CD4-positive, alpha-beta memory T cell (primary cell): ENCODE measurements around the gene C4BPB. TPM values are rescaled to one million over a fixed set of nuclear protein-coding genes. Genes with fewer than 3 reads are reported as not detected.
A peak's percentile ranks its signal among the peaks of the same experiment; 100 is the strongest.

Experiments
- CTCF ChIA-PET: fragments of 350-600 bp; sonication (Branson Sonifier 250); formaldehyde crosslinking; loops from one replicate; lab custom pipeline; 2021; ENCODE audit warnings: inconsistent platforms; ENCODE audit not compliant: partially characterized antibody; lab: Charles Lee
- POLR2A ChIA-PET: fragments of 350-600 bp; sonication (Branson Sonifier 250); formaldehyde crosslinking; loops from one replicate; lab custom pipeline; 2021; ENCODE audit not compliant: partially characterized antibody; lab: Charles Lee
- DNase-seq, 5 donors: peaks; one replicate each; pipeline versions ENCODE4 v3.0.0 to v3.0.0-alpha.2; 2020 to 2022; ENCODE audit warnings: mixed read lengths in 1 of 5
- H3K27ac ChIP-seq: one replicate; pipeline ENCODE4 v1.7.0; 2013; ENCODE audit warnings: low read depth, low read length
- H3K27me3 ChIP-seq: 2 replicates; pipeline ENCODE4 v1.7.0; 2013; ENCODE audit warnings: mild to moderate bottlenecking, low read length, moderate library complexity; ENCODE audit not compliant: insufficient read depth
- H3K36me3 ChIP-seq: 2 replicates; pipeline ENCODE4 v1.7.0; 2013; ENCODE audit warnings: mild to moderate bottlenecking, low read length, moderate library complexity; ENCODE audit not compliant: insufficient read depth
- H3K4me1 ChIP-seq: 2 replicates; pipeline ENCODE4 v1.7.0; 2013; ENCODE audit warnings: mild to moderate bottlenecking, low read length, moderate library complexity; ENCODE audit not compliant: insufficient read depth
- H3K4me3 ChIP-seq, 2 donors: one replicate each; pipeline ENCODE4 v1.7.0; 2013; ENCODE audit warnings: low read length in 2 of 2, mild to moderate bottlenecking in 1 of 2
- H3K9me3 ChIP-seq, 2 donors: one replicate each; pipeline ENCODE4 v1.7.0; 2013; ENCODE audit warnings: low read length in 2 of 2, control low read depth in 1 of 2; ENCODE audit not compliant: control insufficient read depth in 1 of 2
- H3K27ac Mint-ChIP-seq, 7 donors: one replicate each; pipeline ENCODE4 v1.8.0; 2020 to 2021; ENCODE audit warnings: mixed read lengths in 7 of 7, mild to moderate bottlenecking in 6 of 7, inconsistent platforms in 3 of 7, moderate library complexity in 3 of 7
- H3K27me3 Mint-ChIP-seq, 2 donors: one replicate each; pipeline ENCODE4 v1.8.0; 2020 to 2021; ENCODE audit warnings: mixed read lengths in 2 of 2
- H3K36me3 Mint-ChIP-seq, 2 donors: one replicate each; pipeline ENCODE4 v1.8.0; 2020 to 2021; ENCODE audit warnings: mixed read lengths in 2 of 2, inconsistent platforms in 1 of 2, mild to moderate bottlenecking in 1 of 2
- H3K4me1 Mint-ChIP-seq, 4 donors: one replicate each; pipeline ENCODE4 v1.8.0; 2020 to 2021; ENCODE audit warnings: mixed read lengths in 4 of 4, mild to moderate bottlenecking in 1 of 4
- H3K4me3 Mint-ChIP-seq, 8 donors: one replicate each; pipeline ENCODE4 v1.8.0; 2020 to 2021; ENCODE audit warnings: mixed read lengths in 8 of 8, mild to moderate bottlenecking in 7 of 8, moderate library complexity in 6 of 8, inconsistent platforms in 3 of 8
- H3K9me3 Mint-ChIP-seq, 8 donors: one replicate each; pipeline ENCODE4 v1.8.0; 2020 to 2021; ENCODE audit warnings: mixed read lengths in 8 of 8, mild to moderate bottlenecking in 5 of 8, inconsistent platforms in 3 of 8, moderate library complexity in 1 of 8
- intact Hi-C: fragments of 100-400 bp; cut with micrococcal nuclease; formaldehyde crosslinking; loops from one replicate; pipeline ENCODE4 v1.15.1; 2023
- polyA plus RNA-seq, 2 donors: library from polyadenylated mRNA; unstranded; fragments of 300-500 nt; fragmentation: Illumina TruSeq; gene quantifications; one replicate each; pipeline ENCODE4 v1.2.3, GENCODE V29; 2021
- total RNA-seq, 2 experiments: library from RNA; stranded (reverse); gene quantifications; one replicate each; pipeline ENCODE4 v1.2.3, GENCODE V29; 2021

Gene C4BPB
- total and polyA plus RNA-seq, 4 experiments from 2014 or later: 0.35 to 0.90 TPM; not detected in 2

DNA sequence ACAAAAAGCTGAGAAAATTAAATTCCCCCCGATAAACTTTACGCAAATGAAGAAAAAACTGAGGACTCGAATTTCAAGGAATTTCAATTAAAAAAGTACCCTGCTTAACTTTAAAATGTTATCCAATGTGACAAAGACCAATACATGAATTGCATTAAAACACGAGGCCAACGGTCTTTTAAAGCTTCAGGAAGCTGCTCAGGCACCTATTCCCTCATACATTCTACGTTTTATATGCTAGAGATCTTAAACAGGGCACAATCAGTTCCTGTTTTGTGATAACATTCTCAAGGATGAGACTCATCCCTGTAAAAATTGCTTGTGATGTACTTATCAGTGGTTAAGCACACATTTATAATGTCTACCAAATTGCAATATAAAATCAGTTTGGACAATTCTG is 40.6 kb upstream of the C4BPB start:
- Histone ChIP-seq H3K4me3 (no peak overlapping the region), H3K4me1 (peaks cover 63% of the 10 kb centered on the region), H3K9me3 (no peaks in the 10 kb centered on the region), H3K36me3 (peaks cover 14% of the 10 kb centered on the region), H3K27me3 (no peaks in the 10 kb centered on the region), H3K27ac (no peak overlapping the region)
- peaks cover 26 to 81% (median 55%) of the 10 kb centered on the region in 4 donors for H3K4me1 Mint-ChIP-seq
- H3K27ac Mint-ChIP-seq: no peak overlapping the region
- ChIA-PET POLR2A (no interaction called here), CTCF (interaction anchor here (0.9 to 4.8 kb wide), 3 partner anchors 27 to 36 kb away, joined by 3 to 62 read pairs (median 3); no protein-coding TSS in a partner anchor)
- H3K27me3 Mint-ChIP-seq: peaks cover 0 to under 1% of the 10 kb centered on the region in 2 donors
- peaks cover 22 to 58% of the 10 kb centered on the region in 2 donors for H3K36me3 Mint-ChIP-seq
- no peak for DNase-seq
- peak overlapping the region in 1 of 8 donors; percentile 36 for H3K4me3 Mint-ChIP-seq
- H3K9me3 Mint-ChIP-seq: peaks cover 0 to 3% (median 0%) of the 10 kb centered on the region in 8 donors
- intact Hi-C loops: no loop called here

GRCh38 chr1:207049054-207049453 is 39.6 kb upstream of the C4BPB start:
- H3K9me3 ChIP-seq: no peaks in the 10 kb centered on the region
- H3K27ac ChIP-seq: no peak overlapping the region
- intact Hi-C loops: no loop called here
- Mint-ChIP-seq H3K4me3 (peak overlapping the region in 3 of 8 donors; percentile 5 to 94 (median 60)), H3K36me3 (peaks cover 19 to 58% of the 10 kb centered on the region in 2 donors), H3K27me3 (peaks cover 0 to 2% of the 10 kb centered on the region in 2 donors), H3K4me1 (peaks cover 32 to 83% (median 62%) of the 10 kb centered on the region in 4 donors), H3K27ac (peak overlapping the region in 1 of 7 donors; percentile 89), H3K9me3 (peaks cover 0 to 3% (median 0%) of the 10 kb centered on the region in 8 donors)
- peaks cover 14% of the 10 kb centered on the region for H3K36me3 ChIP-seq
- DNase-seq: no peak
- ChIA-PET POLR2A (interaction anchor here (1.0 kb wide), 1 partner anchor 273 kb away, joined by 3 read pairs; no protein-coding TSS in a partner anchor), CTCF (interaction anchor here (1.3 to 4.8 kb wide), 3 partner anchors 18 to 31 kb away, joined by 3 to 62 read pairs (median 3); no protein-coding TSS in a partner anchor)
- no peaks in the 10 kb centered on the region for H3K27me3 ChIP-seq
- no peak overlapping the region for H3K4me3 ChIP-seq
- H3K4me1 ChIP-seq: peaks cover 69% of the 10 kb centered on the region

GRCh38 chr1:207049514-207049913 is 39.1 kb upstream of the C4BPB start:
- peaks cover 32 to 83% (median 63%) of the 10 kb centered on the region in 4 donors for H3K4me1 Mint-ChIP-seq
- H3K36me3 Mint-ChIP-seq: peaks cover 18 to 55% of the 10 kb centered on the region in 2 donors
- Histone ChIP-seq H3K27me3 (no peaks in the 10 kb centered on the region), H3K4me3 (no peak overlapping the region), H3K4me1 (peaks cover 69% of the 10 kb centered on the region), H3K27ac (peak overlapping the region; percentile 79), H3K9me3 (no peaks in the 10 kb centered on the region), H3K36me3 (peaks cover 14% of the 10 kb centered on the region)
- peaks cover 0 to 2% of the 10 kb centered on the region in 2 donors for H3K27me3 Mint-ChIP-seq
- intact Hi-C loops: no loop called here
- ChIA-PET POLR2A (interaction anchor here (1.0 to 1.8 kb wide), 4 partner anchors 8 to 272 kb away, joined by 3 to 8 read pairs (median 4); partner anchors contain the start of gene CD55), CTCF (interaction anchor here (0.9 to 4.8 kb wide), 13 partner anchors 9 to 356 kb away, joined by 3 to 62 read pairs (median 4); no protein-coding TSS in a partner anchor)
- no peak for DNase-seq
- H3K27ac Mint-ChIP-seq: peak overlapping the region in 4 of 7 donors; percentile 73 to 97 (median 92)
- H3K9me3 Mint-ChIP-seq: peaks cover 0 to 3% (median 0%) of the 10 kb centered on the region in 8 donors
- H3K4me3 Mint-ChIP-seq: peak overlapping the region in 7 of 8 donors; percentile 54 to 100 (median 96)

DNA sequence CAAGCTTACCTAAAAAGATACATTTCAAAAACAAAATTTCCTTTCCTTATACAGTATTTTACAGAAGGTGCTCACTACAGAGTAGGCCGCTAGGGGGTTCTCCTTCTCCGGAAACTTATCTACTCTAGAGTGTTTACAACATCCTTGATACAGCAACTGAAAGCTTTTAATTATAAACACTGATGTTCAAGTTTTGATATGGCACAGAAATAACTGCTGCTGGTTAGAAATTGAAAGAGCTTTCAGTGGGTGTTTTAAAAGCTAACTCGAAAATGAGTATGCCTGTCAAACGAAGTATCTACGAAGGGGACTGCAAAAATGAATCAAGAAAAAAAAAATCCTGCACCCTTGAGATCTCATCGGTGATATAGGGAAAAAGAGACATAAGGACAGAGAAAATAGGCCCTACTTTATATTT is 38.7 kb upstream of the C4BPB start:
- Mint-ChIP-seq H3K4me1 (peaks cover 32 to 83% (median 61%) of the 10 kb centered on the region in 4 donors), H3K9me3 (peaks cover 0 to 3% (median 0%) of the 10 kb centered on the region in 8 donors), H3K4me3 (peak overlapping the region; percentile 94 to 100 (median 98)), H3K36me3 (peaks cover 14 to 52% of the 10 kb centered on the region in 2 donors), H3K27me3 (peaks cover 0 to 2% of the 10 kb centered on the region in 2 donors), H3K27ac (peak overlapping the region; percentile 84 to 99 (median 96))
- Histone ChIP-seq H3K4me1 (peaks cover 64% of the 10 kb centered on the region), H3K27me3 (no peaks in the 10 kb centered on the region), H3K27ac (peak overlapping the region; percentile 79), H3K4me3 (peak overlapping the region; percentile 63 to 85), H3K9me3 (no peaks in the 10 kb centered on the region), H3K36me3 (peaks cover 14% of the 10 kb centered on the region)
- intact Hi-C loops: loop anchor here (1.0 kb wide), 2 partner anchors 27 to 355 kb away; no protein-coding TSS in a partner anchor
- CTCF ChIA-PET: interaction anchor here (0.6 to 4.8 kb wide), 18 partner anchors 9 to 355 kb away, joined by 3 to 62 read pairs (median 4); partner anchors contain the start of genes C1orf116 and FCAMR
- POLR2A ChIA-PET: interaction anchor here (0.6 to 1.8 kb wide), 5 partner anchors 8 to 355 kb away, joined by 3 to 8 read pairs (median 3); partner anchors contain the start of gene CD55
- peak; percentile 55 to 66 (median 61) for DNase-seq

GRCh38 chr1:207050480-207051190 is 38.0 kb upstream of the C4BPB start:
- H3K27me3 Mint-ChIP-seq: peaks cover 0 to 2% of the 10 kb centered on the region in 2 donors
- peaks cover 0 to 3% (median 0%) of the 10 kb centered on the region in 8 donors for H3K9me3 Mint-ChIP-seq
- intact Hi-C loops: loop anchor here (1.0 kb wide), 2 partner anchors 27 to 355 kb away; no protein-coding TSS in a partner anchor
- ChIA-PET CTCF (interaction anchor here (0.6 to 4.8 kb wide), 17 partner anchors 8 to 355 kb away, joined by 3 to 62 read pairs (median 4); partner anchors contain the start of genes C1orf116 and FCAMR), POLR2A (interaction anchor here (0.6 to 1.8 kb wide), 5 partner anchors 9 to 354 kb away, joined by 3 to 8 read pairs (median 3); partner anchors contain the start of gene CD55)
- peaks cover 11 to 48% of the 10 kb centered on the region in 2 donors for H3K36me3 Mint-ChIP-seq
- H3K4me1 Mint-ChIP-seq: peaks cover 30 to 80% (median 57%) of the 10 kb centered on the region in 4 donors
- DNase-seq: peak; percentile 86 to 90 (median 88)
- H3K4me3 Mint-ChIP-seq: peak overlapping the region; percentile 94 to 100 (median 98)
- H3K27ac ChIP-seq: peak overlapping the region; percentile 79
- peak overlapping the region; percentile 63 to 85 for H3K4me3 ChIP-seq
- no peaks in the 10 kb centered on the region for H3K27me3 ChIP-seq
- H3K27ac Mint-ChIP-seq: peak overlapping the region; percentile 85 to 99 (median 96)
- H3K4me1 ChIP-seq: peaks cover 58% of the 10 kb centered on the region
- no peaks in the 10 kb centered on the region for H3K9me3 ChIP-seq
- H3K36me3 ChIP-seq: peaks cover 14% of the 10 kb centered on the region

DNA sequence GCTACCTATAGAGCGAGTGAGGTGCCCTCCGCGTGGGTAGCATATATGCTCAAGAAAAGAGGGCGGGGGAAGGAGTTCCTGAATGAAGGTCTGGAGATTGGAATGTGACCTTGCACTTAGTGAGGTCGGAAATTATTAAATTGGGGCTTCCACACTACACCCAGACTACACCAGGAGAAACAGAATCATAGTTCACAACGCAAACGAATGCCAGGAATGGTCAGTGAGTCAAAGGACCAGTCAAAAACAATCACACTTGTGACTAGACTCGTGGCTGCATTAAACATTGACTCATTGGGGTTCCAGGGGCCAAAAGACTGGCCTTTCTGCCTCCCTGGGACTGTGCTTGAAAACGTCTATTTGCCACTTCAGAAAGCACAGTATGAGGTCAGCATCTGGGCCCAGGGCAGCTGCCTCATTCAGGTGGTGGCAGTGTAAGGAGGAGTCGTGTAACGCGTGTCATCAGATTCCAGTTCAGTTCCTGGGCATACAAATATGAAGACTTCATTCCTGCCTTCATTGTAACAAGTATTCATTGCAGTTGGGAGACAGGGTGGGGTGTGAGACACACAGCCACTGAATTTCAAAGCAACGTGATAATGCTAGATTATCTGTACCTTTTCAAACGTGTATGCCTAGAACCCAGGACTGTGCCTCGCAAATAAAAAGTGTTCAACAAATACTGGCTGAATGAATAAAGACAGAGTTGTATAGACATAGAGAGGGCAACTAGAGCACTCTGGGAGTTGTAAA is 37.3 kb upstream of the C4BPB start, which contains the start of gene YOD1:
Gene YOD1, minus strand, starts transcription at position 18 of the 753 bp plus-strand sequence. CDS start 178 bp downstream, outside the sequence.
- ChIA-PET CTCF (interaction anchor here (1.3 kb wide), 1 partner anchor 12 kb away, joined by 5 read pairs; no protein-coding TSS in a partner anchor), POLR2A (interaction anchor here (1.8 kb wide), 1 partner anchor 270 kb away, joined by 8 read pairs; the partner anchor contains the start of gene CD55)
- Mint-ChIP-seq H3K27ac (peak within 1 kb of the TSS; percentile 85 to 99 (median 96)), H3K4me1 (peaks cover 27 to 74% (median 53%) of the 10 kb centered on the region in 4 donors), H3K4me3 (peak within 1 kb of the TSS; percentile 94 to 100 (median 98)), H3K27me3 (peaks cover 0 to 2% of the 10 kb centered on the region in 2 donors), H3K9me3 (peaks cover 0 to 3% (median 0%) of the 10 kb centered on the region in 8 donors), H3K36me3 (peaks cover 9 to 40% of the 10 kb centered on the region in 2 donors)
- H3K9me3 ChIP-seq: no peaks in the 10 kb centered on the region
- peak within 1 kb of the TSS; percentile 79 for H3K27ac ChIP-seq
- intact Hi-C loops: no loop called here
- H3K27me3 ChIP-seq: no peaks in the 10 kb centered on the region
- peak within 1 kb of the TSS; percentile 63 to 85 for H3K4me3 ChIP-seq
- peaks cover 14% of the 10 kb centered on the region for H3K36me3 ChIP-seq
- H3K4me1 ChIP-seq: peaks cover 51% of the 10 kb centered on the region
- no peak for DNase-seq
